ENCODE measurements around the gene APBB1. TPM values are rescaled to one million over a fixed set of nuclear protein-coding genes. Genes with fewer than 3 reads are reported as not detected.

The APBB1 gene
- total and polyA plus RNA-seq, 2 experiments from 2014 or later = 43.1 to 46.2 TPM

- WGBS, 2 experiments (ENCODE audit: low coverage in 1 of 2, low lambda C conversion rate in 2 of 2, missing lambda C conversion rate in 2 of 2) = 73 to 76% methylated on average over 6 of the region's 6 CpGs
- Histone ChIP-seq H3K4me2 (ENCODE audit: unreplicated experiment) (no peak overlapping the region), H3K4me1 (ENCODE audit: insufficient read depth) (no peaks in the 10 kb centered on the region), H3K9me3 (ENCODE audit: low read depth) (no peaks in the 10 kb centered on the region), H3K27ac (no peak overlapping the region), H3K4me3 (no peak overlapping the region), H3K36me3 (ENCODE audit: low read depth) (no peaks in the 10 kb centered on the region), H3K9ac (no peak overlapping the region), H2AFZ (no peak overlapping the region), H3K79me2 (ENCODE audit: insufficient read depth) (no peaks in the 10 kb centered on the region), H3F3A (ENCODE audit: insufficient read depth) (no peaks in the 10 kb centered on the region), H4K20me1 (ENCODE audit: insufficient read depth) (no peaks in the 10 kb centered on the region), H3K27me3 (replicated peaks; ENCODE audit: insufficient read depth) (no peaks in the 10 kb centered on the region), H3K9me2 (ENCODE audit: insufficient read depth) (no peaks in the 10 kb centered on the region)
- in situ Hi-C loops (cut with MboI) = no loop called here
- no peak for DNase-seq
- no peak for TF ChIP-seq EZH2 (IDR thresholded peaks at IDR 0.05; ENCODE audit: insufficient read depth, poor library complexity, severe bottlenecking)
- TF ChIP-seq EZH2phosphoT487 (IDR thresholded peaks at IDR 0.05; ENCODE audit: insufficient read depth, low read depth) = no peak
Observed at GRCh38 chr11:6371825-6372224, 47.1 kb downstream of the APBB1 start.

GRCh38 chr11:6365659-6366058 is 53.2 kb downstream of the APBB1 start:
- Histone ChIP-seq H3K4me3 (no peak overlapping the region), H3K36me3 (ENCODE audit: low read depth) (no peaks in the 10 kb centered on the region), H3K4me1 (ENCODE audit: insufficient read depth) (no peaks in the 10 kb centered on the region), H3K27me3 (replicated peaks; ENCODE audit: insufficient read depth) (no peaks in the 10 kb centered on the region), H3K4me2 (ENCODE audit: unreplicated experiment) (no peak overlapping the region), H4K20me1 (ENCODE audit: insufficient read depth) (no peaks in the 10 kb centered on the region), H3K79me2 (ENCODE audit: insufficient read depth) (no peaks in the 10 kb centered on the region), H3K9ac (no peak overlapping the region), H2AFZ (no peak overlapping the region), H3F3A (ENCODE audit: insufficient read depth) (no peaks in the 10 kb centered on the region), H3K27ac (no peak overlapping the region), H3K9me2 (ENCODE audit: insufficient read depth) (no peaks in the 10 kb centered on the region), H3K9me3 (ENCODE audit: low read depth) (no peaks in the 10 kb centered on the region)
- WGBS, 2 experiments (ENCODE audit: low coverage in 1 of 2, low lambda C conversion rate in 2 of 2, missing lambda C conversion rate in 2 of 2) = 88 to 90% methylated on average over 2 of the region's 2 CpGs
- no peak for DNase-seq
- in situ Hi-C loops (cut with MboI) = no loop called here
- TF ChIP-seq EZH2phosphoT487 (IDR thresholded peaks at IDR 0.05; ENCODE audit: insufficient read depth, low read depth) = no peak
- no peak for TF ChIP-seq EZH2 (IDR thresholded peaks at IDR 0.05; ENCODE audit: insufficient read depth, poor library complexity, severe bottlenecking)

DNA sequence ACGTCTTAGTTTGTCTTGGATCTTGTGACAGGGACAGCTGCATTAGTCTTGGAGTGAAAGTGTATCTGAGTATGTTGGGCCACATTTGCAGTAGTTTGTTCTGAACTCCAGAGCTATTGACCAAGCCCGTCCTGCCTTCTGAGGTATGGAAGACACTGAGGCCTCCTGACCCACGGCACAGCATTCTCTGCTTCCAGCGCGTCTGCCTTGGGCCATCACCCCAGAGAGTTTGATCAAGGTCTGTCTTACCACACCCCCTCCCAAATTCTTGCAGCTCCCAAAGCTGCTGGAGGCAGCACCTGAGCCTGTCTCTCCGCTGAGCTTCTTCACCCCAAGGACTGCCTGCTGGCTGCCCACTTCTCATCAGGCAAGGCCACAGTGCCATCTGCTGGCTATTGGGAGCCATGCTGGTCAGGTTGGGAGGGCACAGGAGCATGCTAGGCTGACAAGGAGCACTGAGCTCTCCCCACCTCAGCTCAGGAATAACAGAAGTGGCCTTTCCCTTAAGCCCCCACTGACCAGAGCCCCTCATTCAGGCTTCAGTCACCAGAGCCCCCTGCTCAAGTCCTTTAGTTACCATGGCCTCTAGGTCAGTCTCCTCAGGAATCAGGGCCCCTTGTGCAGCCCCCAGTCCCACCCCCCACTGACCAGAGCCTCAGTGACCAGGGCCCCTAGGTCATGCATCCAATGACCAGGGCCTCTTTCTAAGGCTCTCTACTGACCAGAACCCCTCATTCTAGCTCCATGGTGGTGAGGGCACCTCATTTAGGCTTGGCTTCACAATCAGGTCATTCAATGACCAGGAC is 55.8 kb downstream of the APBB1 start:
- Histone ChIP-seq H3K4me3 (no peak overlapping the region), H3F3A (ENCODE audit: insufficient read depth) (peaks cover 3% of the 10 kb centered on the region; the same call in 1 of the 2 replicates), H3K36me3 (ENCODE audit: low read depth) (no peaks in the 10 kb centered on the region), H3K4me2 (ENCODE audit: unreplicated experiment) (no peak overlapping the region), H3K79me2 (ENCODE audit: insufficient read depth) (no peaks in the 10 kb centered on the region), H3K9me2 (ENCODE audit: insufficient read depth) (no peaks in the 10 kb centered on the region), H3K9me3 (ENCODE audit: low read depth) (no peaks in the 10 kb centered on the region), H4K20me1 (ENCODE audit: insufficient read depth) (no peaks in the 10 kb centered on the region), H3K27ac (no peak overlapping the region), H3K4me1 (ENCODE audit: insufficient read depth) (peaks cover 4% of the 10 kb centered on the region; the same call in 1 of the 2 replicates), H3K27me3 (replicated peaks; ENCODE audit: insufficient read depth) (no peaks in the 10 kb centered on the region), H3K9ac (no peak overlapping the region), H2AFZ (no peak overlapping the region)
- 41 to 51% methylated on average over 6 of the region's 6 CpGs for WGBS, 2 experiments (ENCODE audit: low coverage in 1 of 2, low lambda C conversion rate in 2 of 2, missing lambda C conversion rate in 2 of 2)
- in situ Hi-C loops (cut with MboI) = no loop called here
- DNase-seq = peak; percentile 89
- TF ChIP-seq EZH2 (IDR thresholded peaks at IDR 0.05; ENCODE audit: insufficient read depth, poor library complexity, severe bottlenecking) = no peak
- no peak for TF ChIP-seq EZH2phosphoT487 (IDR thresholded peaks at IDR 0.05; ENCODE audit: insufficient read depth, low read depth)

- no peaks in the 10 kb centered on the region for H4K20me1 ChIP-seq (ENCODE audit: insufficient read depth)
- in situ Hi-C loops (cut with MboI) = no loop called here
- H3K4me3 ChIP-seq = no peak overlapping the region
- 32 to 40% methylated on average over 5 of the region's 5 CpGs for WGBS, 2 experiments (ENCODE audit: low coverage in 1 of 2, low lambda C conversion rate in 2 of 2, missing lambda C conversion rate in 2 of 2)
- H3K27ac ChIP-seq = no peak overlapping the region
- H2AFZ ChIP-seq = no peak overlapping the region
- no peak overlapping the region for H3K4me2 ChIP-seq (ENCODE audit: unreplicated experiment)
- H3K9ac ChIP-seq = no peak overlapping the region
- H3K4me1 ChIP-seq (ENCODE audit: insufficient read depth) = peaks cover 11% of the 10 kb centered on the region
- peaks cover 11% of the 10 kb centered on the region; the same call in 1 of the 2 replicates for H3F3A ChIP-seq (ENCODE audit: insufficient read depth)
- H3K27me3 ChIP-seq (replicated peaks; ENCODE audit: insufficient read depth) = no peaks in the 10 kb centered on the region
- peak; percentile 32 for DNase-seq
- H3K79me2 ChIP-seq (ENCODE audit: insufficient read depth) = no peaks in the 10 kb centered on the region
- H3K9me3 ChIP-seq (ENCODE audit: low read depth) = no peaks in the 10 kb centered on the region
- TF ChIP-seq EZH2phosphoT487 (IDR thresholded peaks at IDR 0.05; ENCODE audit: insufficient read depth, low read depth) = no peak
- no peaks in the 10 kb centered on the region for H3K36me3 ChIP-seq (ENCODE audit: low read depth)
- no peaks in the 10 kb centered on the region for H3K9me2 ChIP-seq (ENCODE audit: insufficient read depth)
Observed at GRCh38 chr11:6362185-6362872, 56.6 kb downstream of the APBB1 start.
